Measurements from ENCODE around the gene C1orf226.
"Not testable (repeated sequence)": the region's sequence is repeated elsewhere in the genome, so short reads cannot be mapped to it uniquely, and the experiment has no call there.

The C1orf226 gene, protein sequence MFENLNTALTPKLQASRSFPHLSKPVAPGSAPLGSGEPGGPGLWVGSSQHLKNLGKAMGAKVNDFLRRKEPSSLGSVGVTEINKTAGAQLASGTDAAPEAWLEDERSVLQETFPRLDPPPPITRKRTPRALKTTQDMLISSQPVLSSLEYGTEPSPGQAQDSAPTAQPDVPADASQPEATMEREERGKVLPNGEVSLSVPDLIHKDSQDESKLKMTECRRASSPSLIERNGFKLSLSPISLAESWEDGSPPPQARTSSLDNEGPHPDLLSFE

GRCh38 chr1:162381383-162381782 is at the start of gene C1orf226:
Gene C1orf226, plus strand, starts transcription at chr1:162381728. Its CDS starts 174 bp downstream, at chr1:162381902.
- DNase-seq (ENCODE audit: low read depth) = no peak

- DNase-seq (ENCODE audit: low read depth) = no peak
Observed at GRCh38 chr1:162333991-162334390, 47.5 kb upstream of the C1orf226 start.

GRCh38 chr1:162335126-162335525 is 46.4 kb upstream of the C1orf226 start:
- no peak for DNase-seq (ENCODE audit: low read depth)

DNA sequence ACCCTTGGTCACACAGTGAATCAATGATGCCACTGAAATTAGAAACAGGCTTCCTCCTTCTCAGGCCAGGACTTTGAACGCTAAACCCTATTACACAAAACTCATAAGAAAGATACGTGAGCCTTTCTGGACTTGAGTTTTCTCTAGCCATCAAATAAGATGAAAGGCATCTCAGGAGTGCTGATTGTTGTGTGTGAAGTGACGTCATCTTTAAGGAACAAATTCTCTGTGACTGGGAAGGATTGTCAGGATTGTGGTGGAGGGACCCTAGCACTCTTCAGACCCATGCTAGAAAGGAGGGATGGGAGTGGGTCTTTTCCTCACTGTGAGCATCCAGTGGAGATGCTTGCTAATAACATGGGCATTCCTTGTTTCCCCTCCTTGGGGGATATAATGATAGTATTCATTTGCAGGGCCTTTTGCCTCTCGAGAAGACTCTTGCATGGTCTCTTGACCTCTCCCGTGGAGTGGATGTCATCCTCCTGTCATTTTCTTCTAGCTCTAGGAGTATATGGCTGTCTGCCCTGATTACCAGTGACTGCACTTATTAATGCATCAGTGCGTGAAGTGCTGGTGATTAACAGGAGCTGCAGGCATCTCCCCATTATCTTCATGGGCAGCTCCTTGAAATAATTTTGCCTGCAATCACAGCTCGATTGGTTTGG is 44.8 kb upstream of the C1orf226 start:
- DNase-seq (ENCODE audit: low read depth) = no peak

GRCh38 chr1:162342452-162342983 is 39.0 kb upstream of the C1orf226 start:
- no peak for DNase-seq (ENCODE audit: low read depth)

GRCh38 chr1:162343470-162343869 is 38.1 kb upstream of the C1orf226 start:
- no peak for DNase-seq (ENCODE audit: low read depth)

DNA sequence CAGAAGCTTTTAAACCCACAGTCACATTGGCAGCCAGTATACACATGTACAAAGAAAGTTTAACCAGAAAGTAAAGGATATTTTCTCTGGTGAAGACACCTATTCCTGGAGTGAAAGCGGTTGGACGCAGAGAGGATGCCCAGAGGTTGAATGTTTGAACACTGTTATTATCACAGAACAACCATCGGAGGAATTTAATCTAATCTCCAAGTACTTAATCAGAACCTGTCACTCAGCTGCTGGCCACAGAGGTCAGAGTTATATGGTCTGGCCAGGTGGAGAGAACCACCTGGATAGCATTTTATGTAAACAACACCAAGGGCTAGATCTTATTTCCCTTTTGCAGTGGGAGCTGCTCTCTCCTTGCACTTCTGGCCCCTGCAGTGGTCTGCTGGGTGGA is 34.2 kb upstream of the C1orf226 start:
- no peak for DNase-seq (ENCODE audit: low read depth)

DNA sequence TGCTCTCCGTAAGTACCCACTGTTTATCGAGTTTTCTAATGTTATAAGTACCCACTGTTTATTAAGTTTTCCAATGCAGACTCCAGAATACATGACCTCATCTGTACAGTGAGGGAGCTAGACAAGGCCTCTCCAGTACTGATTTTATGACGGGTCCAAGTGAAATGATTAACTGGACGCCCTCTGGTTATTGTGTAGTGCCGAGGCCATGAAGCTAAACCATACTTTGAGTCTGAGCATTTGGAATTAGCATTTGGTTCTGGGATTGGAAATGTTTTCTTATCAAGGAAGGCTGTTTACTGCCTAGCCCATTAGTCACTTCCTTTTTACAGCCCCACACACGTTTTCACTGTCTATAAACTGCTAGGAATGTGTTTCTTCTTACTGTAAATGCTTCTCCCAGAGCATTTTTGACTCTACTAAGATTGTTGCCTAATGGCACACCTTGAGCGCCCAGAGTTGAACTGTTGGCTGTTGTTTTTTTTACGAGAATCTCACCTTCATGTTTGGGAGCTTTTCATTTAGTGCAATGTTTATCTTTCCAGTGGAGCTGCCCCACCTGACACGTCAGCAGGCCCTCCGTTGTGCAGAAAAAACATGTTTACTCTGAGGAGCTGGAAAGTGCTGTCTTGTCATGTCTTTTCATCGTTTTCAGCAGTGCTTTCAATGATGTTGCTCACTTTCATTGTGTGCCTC is 31.7 kb upstream of the C1orf226 start:
- no peak for DNase-seq (ENCODE audit: low read depth)

DNA sequence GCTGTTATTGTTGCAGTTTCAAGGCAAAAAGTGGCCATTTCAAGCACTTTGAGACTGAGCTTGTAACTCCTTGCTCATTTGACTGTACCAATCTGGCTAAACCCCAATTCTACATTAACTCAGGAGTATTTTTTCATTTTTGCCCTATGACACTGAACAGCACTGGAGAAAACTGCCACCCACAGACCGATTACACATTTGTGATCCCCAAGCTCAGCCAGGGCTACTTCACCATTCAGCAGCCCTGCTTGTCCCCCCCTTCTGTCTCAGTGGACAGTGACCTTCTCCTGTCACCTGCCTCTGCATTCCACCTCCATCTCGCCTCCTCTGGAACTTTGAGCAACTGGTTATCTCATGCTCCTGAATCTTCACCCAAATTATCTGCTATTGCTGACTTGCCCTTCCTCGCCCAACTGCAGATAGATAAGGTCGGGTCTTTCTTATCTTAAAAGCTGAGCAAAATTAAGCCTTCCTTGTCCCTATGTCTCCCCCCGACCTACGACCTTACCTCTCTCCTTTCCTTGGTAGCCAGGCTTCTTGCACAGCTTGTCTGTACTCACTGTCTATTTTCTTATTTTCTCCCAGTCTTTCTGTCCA is 30.2 kb upstream of the C1orf226 start:
- no peak for DNase-seq (ENCODE audit: low read depth)

DNA sequence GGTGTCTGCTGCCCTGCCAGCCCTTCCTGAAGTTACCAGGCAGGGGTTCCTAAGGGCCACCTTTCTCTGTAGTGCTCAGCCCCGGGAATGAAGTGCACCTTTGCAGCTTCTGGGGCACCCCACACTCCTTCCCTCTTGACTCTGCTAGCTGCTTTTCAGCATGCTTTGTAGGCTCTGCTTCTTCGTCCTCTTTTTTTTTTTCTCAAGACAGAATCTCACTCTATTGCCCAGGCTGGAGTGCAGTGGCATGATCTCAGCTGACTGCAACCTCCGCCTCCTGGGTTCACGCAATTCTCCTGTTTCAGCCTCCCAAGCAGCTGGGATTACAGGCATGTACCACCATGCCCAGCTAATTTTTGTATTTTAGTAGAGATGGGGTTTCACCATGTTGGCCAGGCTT is 29.7 kb upstream of the C1orf226 start:
- DNase-seq (ENCODE audit: low read depth) = not testable (repeated sequence)

DNA sequence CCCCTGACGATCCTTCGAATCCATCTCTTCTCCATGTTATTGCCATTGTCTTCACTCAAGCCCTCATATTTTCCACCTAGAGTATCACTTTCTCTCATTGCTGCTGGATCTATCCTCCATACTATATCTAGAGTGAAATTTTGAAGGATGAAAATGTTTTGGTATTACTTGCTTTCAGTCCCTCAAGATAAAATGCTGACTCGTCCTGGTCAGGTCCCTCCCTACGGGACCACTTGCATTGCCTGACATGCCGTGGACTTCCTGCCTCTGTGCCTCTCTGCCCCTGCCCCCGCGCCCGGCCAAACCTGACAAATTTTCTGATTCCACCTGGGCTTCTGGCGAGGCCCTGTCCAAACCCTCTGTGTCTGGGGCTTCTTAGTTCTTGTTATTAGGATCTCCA is 28.4 kb upstream of the C1orf226 start:
- no peak for DNase-seq (ENCODE audit: low read depth)

- no peak for DNase-seq (ENCODE audit: low read depth)
Observed at GRCh38 chr1:162353702-162354101, 27.8 kb upstream of the C1orf226 start.

DNA sequence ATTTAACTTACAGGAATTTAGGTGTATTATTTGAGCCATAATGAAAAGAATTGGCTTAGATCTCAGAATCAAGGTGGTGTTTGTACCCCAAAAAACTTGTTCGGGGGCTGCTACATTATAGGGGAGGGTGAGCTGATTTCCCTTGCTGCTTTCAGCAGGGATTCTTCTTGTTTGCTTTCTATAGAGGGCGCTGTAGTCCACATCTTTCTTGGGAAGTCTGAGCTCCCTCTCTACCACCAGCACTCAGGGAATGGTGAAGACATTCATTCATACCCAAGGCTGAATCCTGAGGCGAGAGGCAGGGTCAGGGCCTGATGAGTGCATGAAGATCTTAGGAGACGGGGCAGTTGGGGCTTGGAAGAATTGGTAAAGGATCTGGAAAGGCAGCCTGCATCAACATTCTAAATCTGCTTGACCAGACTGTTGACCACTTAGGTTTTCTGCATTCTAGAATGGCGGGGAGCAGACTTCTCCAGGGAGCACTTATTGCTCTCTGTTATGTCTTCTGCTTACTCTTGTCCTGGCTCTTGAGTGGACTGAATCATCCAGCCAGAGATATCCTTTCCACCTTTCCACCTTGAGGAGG is 23.8 kb upstream of the C1orf226 start:
- no peak for DNase-seq (ENCODE audit: low read depth)

DNA sequence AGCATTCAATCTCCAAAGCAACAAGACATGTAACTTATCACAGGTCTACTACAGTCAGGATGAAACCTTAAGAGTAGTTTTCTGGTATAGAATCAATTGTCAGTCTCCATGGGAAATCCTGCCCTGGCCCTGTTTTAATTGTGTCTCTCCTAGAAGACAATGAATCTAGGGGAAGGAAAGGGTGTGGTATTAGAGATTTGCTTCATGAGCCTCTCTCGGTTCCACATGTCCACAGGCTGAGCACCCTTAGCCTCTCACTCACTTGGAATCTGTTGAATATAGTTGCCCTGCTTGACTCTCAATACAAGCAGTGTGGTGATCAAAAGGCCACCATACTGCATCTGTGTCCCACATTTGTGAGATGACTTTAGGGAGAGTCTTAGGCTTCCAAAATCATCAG is 22.6 kb upstream of the C1orf226 start:
- DNase-seq (ENCODE audit: low read depth) = no peak

GRCh38 chr1:162359523-162360236 is 21.8 kb upstream of the C1orf226 start:
- DNase-seq (ENCODE audit: low read depth) = no peak

- DNase-seq (ENCODE audit: low read depth) = no peak
Observed at GRCh38 chr1:162360237-162360873, 21.2 kb upstream of the C1orf226 start.

- DNase-seq (ENCODE audit: low read depth) = no peak
Observed at GRCh38 chr1:162360874-162361260, 20.7 kb upstream of the C1orf226 start.

DNA sequence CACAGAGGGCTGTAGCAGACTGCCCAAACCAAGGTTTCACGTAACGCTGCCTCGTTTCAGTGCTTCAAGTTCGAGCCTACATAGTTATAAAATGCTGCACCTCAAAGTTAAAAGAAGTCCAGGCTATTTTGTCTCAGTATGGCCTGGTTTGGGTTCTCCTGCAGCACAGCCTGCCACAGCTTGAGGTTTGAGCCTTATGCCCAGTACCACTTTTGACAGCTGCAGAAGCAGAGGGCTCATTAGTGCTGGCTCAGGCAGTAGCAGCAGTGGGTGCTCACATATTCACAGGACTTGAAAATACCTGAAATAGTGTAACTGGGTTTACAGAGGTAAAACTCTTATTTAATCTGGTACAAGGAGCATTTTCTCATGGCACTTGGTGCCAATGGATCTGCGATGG is 20.2 kb upstream of the C1orf226 start:
- no peak for DNase-seq (ENCODE audit: low read depth)

DNA sequence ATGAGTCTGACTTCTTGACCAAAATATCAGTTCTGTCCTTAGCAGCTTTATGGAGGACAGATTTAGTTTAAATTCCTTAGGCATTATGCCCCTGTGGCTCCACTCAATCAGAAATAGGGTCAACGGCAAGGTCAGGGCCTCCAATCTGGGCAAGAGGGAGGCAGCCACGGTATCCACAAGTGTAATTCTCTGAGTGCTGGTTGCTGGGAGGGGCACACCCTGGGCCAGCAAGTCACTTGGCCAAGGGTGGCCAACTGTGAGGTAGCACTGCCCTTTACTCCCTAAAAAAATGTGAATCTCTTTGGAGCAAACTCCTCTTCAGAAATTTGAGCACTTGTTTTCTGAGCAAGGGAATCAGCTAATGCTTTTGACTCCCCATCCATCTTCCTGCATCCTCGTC is 17.7 kb upstream of the C1orf226 start:
- no peak for DNase-seq (ENCODE audit: low read depth)

DNA sequence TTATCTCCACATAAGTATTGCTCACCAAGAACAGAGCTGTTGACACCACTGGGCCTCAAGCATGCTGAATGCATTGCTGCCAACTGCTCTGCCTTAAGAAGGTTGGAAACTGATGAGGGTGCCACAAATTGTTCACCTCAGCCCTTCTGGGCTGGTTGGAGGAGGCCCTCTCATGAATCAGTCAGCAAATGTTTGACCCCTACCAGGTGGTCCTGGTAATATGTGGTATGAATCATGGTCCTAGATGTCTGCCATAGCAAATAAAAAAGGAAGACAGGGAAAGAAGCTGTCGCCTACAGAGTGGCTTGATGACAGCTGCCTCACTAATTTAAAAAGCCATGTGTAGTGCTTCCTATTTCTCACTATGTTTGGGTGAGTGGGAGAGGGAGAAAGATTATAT is 17.0 kb upstream of the C1orf226 start:
- no peak for DNase-seq (ENCODE audit: low read depth)

Measured in stimulated activated CD8-positive, alpha-beta memory T cell treated with anti-CD3 and anti-CD28 coated beads, Interleukin-12 subunit alpha, Interleukin-12 subunit beta, amount 100 ng/mL, for 1 hour (primary cell).